ENCODE results near the gene SGPP1.

GRCh38 chr14:63726499-63726898 is 1.4 kb downstream of the SGPP1 start:
- TF ChIP-seq CTCF (IDR thresholded peaks at IDR 0.05) (no peak), EZH2 (IDR thresholded peaks at IDR 0.05; ENCODE audit: borderline replicate concordance, insufficient read depth, low read depth, low read length, poor library complexity, severe bottlenecking) (no peak)

Measured in B cell (primary cell).